Measurements from ENCODE around the gene IMMP2L. TPM values are rescaled to one million over a fixed set of nuclear protein-coding genes. Genes with fewer than 3 reads are reported as not detected.

Gene IMMP2L
- total and polyA plus RNA-seq, 2 donors (not counting 3 experiments of a cell fraction or from before 2014, with no cell fraction given) = 9.9 to 11.8 TPM

DNA sequence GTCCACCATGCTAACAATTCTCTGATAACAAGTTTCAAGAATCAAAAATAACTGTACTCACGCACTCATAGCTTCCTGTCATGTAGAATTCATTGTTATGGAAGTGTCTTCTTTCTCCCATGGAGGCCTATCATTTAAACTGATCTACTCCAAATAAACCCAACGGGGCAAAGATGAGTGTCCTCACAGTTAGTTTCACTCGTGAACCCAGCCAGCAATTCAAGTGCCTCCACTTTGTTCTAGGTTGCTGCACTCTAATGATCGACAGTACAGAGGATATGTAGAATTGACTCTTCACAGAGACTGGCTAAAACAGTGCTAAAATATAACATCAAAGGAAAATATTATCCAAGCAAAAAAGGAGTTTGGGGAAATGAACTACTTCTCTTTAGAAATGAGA is 360.0 kb downstream of the IMMP2L start:
- dilution Hi-C loops (cut with MboI; ENCODE audit: extremely low pct_ligation_motif_present, low sequenced_read_pairs) (no loop called here), intact Hi-C loops (cut with micrococcal nuclease) (no loop called here)
- H4K20me1 ChIP-seq (replicated peaks; ENCODE audit: control insufficient read depth, extremely low read depth, insufficient read depth, low read length) = no peaks in the 10 kb centered on the region
- TF ChIP-seq, protein P1, sequence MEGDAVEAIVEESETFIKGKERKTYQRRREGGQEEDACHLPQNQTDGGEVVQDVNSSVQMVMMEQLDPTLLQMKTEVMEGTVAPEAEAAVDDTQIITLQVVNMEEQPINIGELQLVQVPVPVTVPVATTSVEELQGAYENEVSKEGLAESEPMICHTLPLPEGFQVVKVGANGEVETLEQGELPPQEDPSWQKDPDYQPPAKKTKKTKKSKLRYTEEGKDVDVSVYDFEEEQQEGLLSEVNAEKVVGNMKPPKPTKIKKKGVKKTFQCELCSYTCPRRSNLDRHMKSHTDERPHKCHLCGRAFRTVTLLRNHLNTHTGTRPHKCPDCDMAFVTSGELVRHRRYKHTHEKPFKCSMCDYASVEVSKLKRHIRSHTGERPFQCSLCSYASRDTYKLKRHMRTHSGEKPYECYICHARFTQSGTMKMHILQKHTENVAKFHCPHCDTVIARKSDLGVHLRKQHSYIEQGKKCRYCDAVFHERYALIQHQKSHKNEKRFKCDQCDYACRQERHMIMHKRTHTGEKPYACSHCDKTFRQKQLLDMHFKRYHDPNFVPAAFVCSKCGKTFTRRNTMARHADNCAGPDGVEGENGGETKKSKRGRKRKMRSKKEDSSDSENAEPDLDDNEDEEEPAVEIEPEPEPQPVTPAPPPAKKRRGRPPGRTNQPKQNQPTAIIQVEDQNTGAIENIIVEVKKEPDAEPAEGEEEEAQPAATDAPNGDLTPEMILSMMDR (IDR thresholded peaks at IDR 0.05; ENCODE audit: extremely low read depth in 1 of 2, insufficient read depth in 1 of 2, low read depth in 1 of 2, low read length in 2 of 2) = no peak
- TF ChIP-seq MYC (IDR thresholded peaks at IDR 0.05; ENCODE audit: low read depth, low read length) (no peak), POLR2AphosphoS5 (IDR thresholded peaks at IDR 0.05; ENCODE audit: insufficient read depth, low read depth, low read length) (no peak), JUN (IDR thresholded peaks at IDR 0.05; ENCODE audit: borderline replicate concordance, insufficient read depth, insufficient read length, low read depth) (no peak), EZH2 (IDR thresholded peaks at IDR 0.05; ENCODE audit: borderline replicate concordance, low read depth, low read length, severe bottlenecking) (no peak), POLR2A (IDR thresholded peaks at IDR 0.05; ENCODE audit: low read depth, low read length) (no peak), GATA2 (IDR thresholded peaks at IDR 0.05; ENCODE audit: insufficient read depth, insufficient read length, low read depth, low read length) (no peak), FOS (IDR thresholded peaks at IDR 0.05; ENCODE audit: borderline replicate concordance, insufficient read depth, low read length) (no peak)
- TF ChIP-seq, protein P2, sequence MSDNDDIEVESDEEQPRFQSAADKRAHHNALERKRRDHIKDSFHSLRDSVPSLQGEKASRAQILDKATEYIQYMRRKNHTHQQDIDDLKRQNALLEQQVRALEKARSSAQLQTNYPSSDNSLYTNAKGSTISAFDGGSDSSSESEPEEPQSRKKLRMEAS (IDR thresholded peaks at IDR 0.05; ENCODE audit: insufficient read depth, insufficient read length) = no peak
- no peaks in the 10 kb centered on the region for H3K9me3 ChIP-seq (replicated peaks; ENCODE audit: control insufficient read depth, insufficient read depth, low read length)
- FAIRE-seq (no peak), DNase-seq (ENCODE audit: low read depth, low spot score) (no peak)
- no peak overlapping the region for H2AFZ ChIP-seq (ENCODE audit: low read depth, low read length)
- H3K27me3 ChIP-seq (ENCODE audit: control insufficient read depth in 2 of 2, insufficient read depth in 2 of 2, low read length in 2 of 2) = no peaks in the 10 kb centered on the region
- H3K4me1 ChIP-seq (ENCODE audit: control insufficient read depth, extremely low read depth, insufficient read depth, low read length) = no peaks in the 10 kb centered on the region
- H3K4me3 ChIP-seq (replicated peaks in 1 of 3; ENCODE audit: insufficient read depth in 1 of 3, low read depth in 1 of 3, low read length in 3 of 3) = no peak overlapping the region
- ChIA-PET POLR2A (no interaction called here), CTCF (interaction anchor here (1.3 kb wide), 1 partner anchor 9 kb away, joined by 3 read pairs; no protein-coding TSS in a partner anchor)
- BruUV-seq (replicated peaks) = no TSS peak
- no peak overlapping the region for H3K4me2 ChIP-seq (ENCODE audit: insufficient read depth, low read length)
- no peaks in the 10 kb centered on the region for H3K9me1 ChIP-seq (replicated peaks; ENCODE audit: control insufficient read depth, extremely low read depth, insufficient read depth, low read length)
- no peaks in the 10 kb centered on the region for H3K36me3 ChIP-seq (ENCODE audit: control insufficient read depth in 2 of 2, extremely low read depth in 1 of 2, insufficient read depth in 2 of 2, low read length in 2 of 2)
- no peak overlapping the region for H3K9ac ChIP-seq (replicated peaks; ENCODE audit: extremely low read depth, insufficient read depth, low read length)
- H3K79me2 ChIP-seq (ENCODE audit: control insufficient read depth, insufficient read depth, low read length) = no peaks in the 10 kb centered on the region
- H3K27ac ChIP-seq (ENCODE audit: insufficient read depth, low read depth, low read length) = no peak overlapping the region
